IgD-negative memory B cell (primary cell): ENCODE measurements around the gene RAE1. TPM values are rescaled to one million over a fixed set of nuclear protein-coding genes. Genes with fewer than 3 reads are reported as not detected.
A peak's percentile ranks its signal among the peaks of the same experiment; 100 is the strongest.
"Not testable (repeated sequence)": the region's sequence is repeated elsewhere in the genome, so short reads cannot be mapped to it uniquely, and the experiment has no call there.

Source experiments
- H3K27ac Mint-ChIP-seq, 3 donors: one replicate each; pipeline ENCODE4 v1.8.0; 2020 to 2022; ENCODE audit warnings: mild to moderate bottlenecking in 3 of 3, mixed read lengths in 3 of 3, moderate library complexity in 1 of 3
- H3K27me3 Mint-ChIP-seq: one replicate; pipeline ENCODE4 v1.8.0; 2021; ENCODE audit warnings: mixed read lengths
- H3K36me3 Mint-ChIP-seq: one replicate; pipeline ENCODE4 v1.8.0; 2020; ENCODE audit warnings: mild to moderate bottlenecking, mixed read lengths
- H3K4me1 Mint-ChIP-seq, 3 donors: one replicate each; pipeline ENCODE4 v1.8.0; 2020 to 2022; ENCODE audit warnings: mixed read lengths in 3 of 3, mild to moderate bottlenecking in 1 of 3
- H3K4me3 Mint-ChIP-seq, 4 donors: one replicate each; pipeline ENCODE4 v1.8.0; 2020 to 2022; ENCODE audit warnings: mild to moderate bottlenecking in 4 of 4, mixed read lengths in 4 of 4, moderate library complexity in 3 of 4
- H3K9me3 Mint-ChIP-seq, 3 donors: one replicate each; pipeline ENCODE4 v1.8.0; 2020 to 2021; ENCODE audit warnings: mixed read lengths in 3 of 3, mild to moderate bottlenecking in 1 of 3
- polyA plus RNA-seq: library from polyadenylated mRNA; unstranded; fragments of 300-500 nt; fragmentation: Illumina TruSeq; gene quantifications from one replicate; pipeline ENCODE4 v1.2.3, GENCODE V29; 2021

The RAE1 gene
- polyA plus RNA-seq, 1 donor from 2014 or later, result 38.6 TPM

GRCh38 chr20:57411406-57412283, 60.6 kb downstream of the RAE1 start:
- peaks cover 0 to 8% (median 2%) of the 10 kb centered on the region in 3 donors for H3K4me1 Mint-ChIP-seq
- H3K27me3 Mint-ChIP-seq, result peaks cover 2% of the 10 kb centered on the region
- H3K9me3 Mint-ChIP-seq, result no peaks in the 10 kb centered on the region
- H3K27ac Mint-ChIP-seq, result peak overlapping the region in 2 of 3 donors; percentile 85 to 97
- H3K36me3 Mint-ChIP-seq, result no peaks in the 10 kb centered on the region
- H3K4me3 Mint-ChIP-seq, result no peak overlapping the region

- Mint-ChIP-seq H3K27ac (peak overlapping the region in 1 of 3 donors; percentile 59), H3K4me1 (peaks cover 0 to 8% (median 2%) of the 10 kb centered on the region in 3 donors), H3K27me3 (peaks cover 2% of the 10 kb centered on the region), H3K9me3 (no peaks in the 10 kb centered on the region), H3K4me3 (peak overlapping the region in 1 of 4 donors; percentile 56), H3K36me3 (no peaks in the 10 kb centered on the region)
Measured at GRCh38 chr20:57412347-57413029, 61.4 kb downstream of the RAE1 start.

- Mint-ChIP-seq H3K9me3 (no peaks in the 10 kb centered on the region), H3K36me3 (no peaks in the 10 kb centered on the region), H3K27me3 (peaks cover 2% of the 10 kb centered on the region), H3K4me1 (peaks cover 7 to 8% (median 8%) of the 10 kb centered on the region in 3 donors), H3K4me3 (no peak overlapping the region), H3K27ac (no peak overlapping the region)
Measured at GRCh38 chr20:57413986-57414385, 62.9 kb downstream of the RAE1 start.

GRCh38 chr20:57414867-57415592, 64.0 kb downstream of the RAE1 start:
- Mint-ChIP-seq H3K4me3 (no peak overlapping the region), H3K4me1 (peaks cover 7 to 8% (median 8%) of the 10 kb centered on the region in 3 donors), H3K27ac (no peak overlapping the region), H3K9me3 (no peaks in the 10 kb centered on the region), H3K36me3 (no peaks in the 10 kb centered on the region), H3K27me3 (peaks cover 2% of the 10 kb centered on the region)

- H3K27me3 Mint-ChIP-seq, result peaks cover 2% of the 10 kb centered on the region
- peak overlapping the region in 1 of 4 donors; percentile 27 for H3K4me3 Mint-ChIP-seq
- peaks cover 8% of the 10 kb centered on the region in 3 donors for H3K4me1 Mint-ChIP-seq
- H3K36me3 Mint-ChIP-seq, result no peaks in the 10 kb centered on the region
- H3K9me3 Mint-ChIP-seq, result no peaks in the 10 kb centered on the region
- H3K27ac Mint-ChIP-seq, result no peak overlapping the region
Measured at GRCh38 chr20:57415771-57416170, 64.7 kb downstream of the RAE1 start.

- Mint-ChIP-seq H3K27me3 (no peaks in the 10 kb centered on the region), H3K36me3 (no peaks in the 10 kb centered on the region), H3K4me1 (peaks cover 3 to 8% (median 6%) of the 10 kb centered on the region in 3 donors), H3K4me3 (peak overlapping the region in 1 of 4 donors; percentile 27), H3K9me3 (no peaks in the 10 kb centered on the region), H3K27ac (peak overlapping the region in 1 of 3 donors; percentile 40)
Measured at GRCh38 chr20:57416296-57417022, 65.4 kb downstream of the RAE1 start.

GRCh38 chr20:57417051-57417689, 66.1 kb downstream of the RAE1 start:
- H3K9me3 Mint-ChIP-seq, result no peaks in the 10 kb centered on the region
- no peak overlapping the region for H3K4me3 Mint-ChIP-seq
- peaks cover 3 to 8% (median 6%) of the 10 kb centered on the region in 3 donors for H3K4me1 Mint-ChIP-seq
- H3K27me3 Mint-ChIP-seq, result no peaks in the 10 kb centered on the region
- H3K36me3 Mint-ChIP-seq, result no peaks in the 10 kb centered on the region
- no peak overlapping the region for H3K27ac Mint-ChIP-seq

GRCh38 chr20:57417830-57418780, 67.0 kb downstream of the RAE1 start:
- Mint-ChIP-seq H3K36me3 (no peaks in the 10 kb centered on the region), H3K4me3 (no peak overlapping the region), H3K27me3 (no peaks in the 10 kb centered on the region), H3K9me3 (no peaks in the 10 kb centered on the region), H3K4me1 (peaks cover 3 to 8% (median 6%) of the 10 kb centered on the region in 3 donors), H3K27ac (no peak overlapping the region)

- H3K27me3 Mint-ChIP-seq, H3K9me3 Mint-ChIP-seq, H3K4me3 Mint-ChIP-seq, H3K36me3 Mint-ChIP-seq, H3K27ac Mint-ChIP-seq: not testable (repeated sequence)
- H3K4me1 Mint-ChIP-seq, result peaks cover 5 to 14% (median 8%) of the 10 kb centered on the region in 3 donors
Measured at GRCh38 chr20:57419479-57419878, 68.4 kb downstream of the RAE1 start.

- H3K4me3 Mint-ChIP-seq, result no peak overlapping the region
- peak overlapping the region in 1 of 3 donors; percentile 35 for H3K27ac Mint-ChIP-seq
- no peaks in the 10 kb centered on the region for H3K9me3 Mint-ChIP-seq
- no peaks in the 10 kb centered on the region for H3K27me3 Mint-ChIP-seq
- H3K4me1 Mint-ChIP-seq, result peaks cover 13 to 24% (median 14%) of the 10 kb centered on the region in 3 donors
- no peaks in the 10 kb centered on the region for H3K36me3 Mint-ChIP-seq
Measured at GRCh38 chr20:57420571-57421252, 69.7 kb downstream of the RAE1 start.

GRCh38 chr20:57421253-57422220, 70.5 kb downstream of the RAE1 start:
- Mint-ChIP-seq H3K27me3 (no peaks in the 10 kb centered on the region), H3K4me1 (peaks cover 17 to 33% (median 22%) of the 10 kb centered on the region in 3 donors), H3K9me3 (no peaks in the 10 kb centered on the region), H3K4me3 (no peak overlapping the region), H3K27ac (no peak overlapping the region), H3K36me3 (no peaks in the 10 kb centered on the region)

GRCh38 chr20:57422254-57422653, 71.2 kb downstream of the RAE1 start:
- Mint-ChIP-seq H3K4me3 (no peak overlapping the region), H3K36me3 (no peaks in the 10 kb centered on the region), H3K4me1 (peaks cover 18 to 40% (median 24%) of the 10 kb centered on the region in 3 donors), H3K27ac (no peak overlapping the region), H3K9me3 (no peaks in the 10 kb centered on the region), H3K27me3 (no peaks in the 10 kb centered on the region)
